K562 (cell line): ENCODE results near the gene RAD51D. TPM values are rescaled to one million over a fixed set of nuclear protein-coding genes. Genes with fewer than 3 reads are reported as not detected.

Experiments used
- ADNP ChIP-seq: fragments of 200-800 bp; sonication (Bioruptor generic); IDR thresholded peaks from 2 replicates; pipeline ENCODE4 v1.6.1; 2016; ENCODE audit warnings: missing genetic modification characterization, missing compliant biosample characterization
- AFF4 ChIP-seq: sonication (generic); formaldehyde crosslinking; IDR thresholded peaks from 2 replicates; pipeline ENCODE4 v1.8.0; 2023; ENCODE audit warnings: mild to moderate bottlenecking, missing genetic modification reagents
- COPS2 ChIP-seq: fragments of 450-650 bp; conservative IDR thresholded peaks from 2 replicates; pipeline ENCODE4 v1.6.1; 2016; ENCODE audit warnings: mild to moderate bottlenecking, moderate library complexity
- CREBBP ChIP-seq: IDR thresholded peaks from one replicate; pipeline ENCODE4 v1.6.1; 2012; ENCODE audit warnings: low read depth, mild to moderate bottlenecking, control low read depth, inconsistent platforms, low read length
- DLX4 ChIP-seq: fragments of 250-450 bp; sonication (Bioruptor Pico); IDR thresholded peaks from 2 replicates; pipeline ENCODE4 v1.6.1; 2021; ENCODE audit warnings: mild to moderate bottlenecking
- HDAC3 ChIP-seq: fragments of 450-650 bp; IDR thresholded peaks from 2 replicates; pipeline ENCODE4 v1.6.1; 2018; ENCODE audit warnings: borderline replicate concordance, mild to moderate bottlenecking, moderate library complexity; ENCODE audit not compliant: partially characterized antibody
- HMBOX1 ChIP-seq: sonication (generic); IDR thresholded peaks from 2 replicates; pipeline ENCODE4 v1.6.1; 2016
- MAFG ChIP-seq: fragments of 450-650 bp; conservative IDR thresholded peaks from 2 replicates; pipeline ENCODE4 v1.6.1; 2016; ENCODE audit warnings: missing genetic modification characterization, missing compliant biosample characterization
- MNT ChIP-seq, 2 experiments: fragments of 450-650 bp; conservative IDR thresholded peaks; 2 replicates each; pipeline ENCODE4 v1.6.1; 2017; ENCODE audit warnings: mild to moderate bottlenecking in 2 of 2, moderate library complexity in 2 of 2
- NCOA2 ChIP-seq, 2 experiments: fragments of 450-650 bp; IDR thresholded peaks; 2 replicates each; pipeline ENCODE4 v1.6.1; 2018; ENCODE audit warnings: mild to moderate bottlenecking in 2 of 2, moderate library complexity in 1 of 2; ENCODE audit not compliant: partially characterized antibody in 2 of 2
- SMAD2 ChIP-seq: fragments of 150-350 bp; IDR thresholded peaks from 2 replicates; pipeline ENCODE4 v1.6.1; 2014; ENCODE audit warnings: low read depth, mild to moderate bottlenecking, low read length
- SNIP1 ChIP-seq: fragments of 450-650 bp; IDR thresholded peaks from 2 replicates; pipeline ENCODE4 v1.7.1; 2017; ENCODE audit warnings: low read depth, mild to moderate bottlenecking
- SRSF7 ChIP-seq: fragments of 200-400 bp; formaldehyde crosslinking; optimal IDR thresholded peaks from 2 replicates; pipeline ENCODE3; 2017; ENCODE audit warnings: mild to moderate bottlenecking, low read depth, low read length
- TAL1 ChIP-seq: fragments of 450-650 bp; IDR thresholded peaks from 2 replicates; pipeline ENCODE4 v1.6.1; 2016; ENCODE audit warnings: mild to moderate bottlenecking
- TCF7L2 ChIP-seq: fragments of 150-350 bp; IDR thresholded peaks from 2 replicates; pipeline ENCODE4 v1.6.1; 2016; ENCODE audit warnings: low read depth, mild to moderate bottlenecking, low read length, moderate library complexity
- TGIF2 ChIP-seq: sonication (generic); formaldehyde crosslinking; IDR thresholded peaks from 2 replicates; pipeline ENCODE4 v1.8.1; 2022; ENCODE audit warnings: mild to moderate bottlenecking, missing genetic modification reagents, moderate library complexity
- TRIM28 ChIP-seq: fragments of 450-650 bp; IDR thresholded peaks from 2 replicates; pipeline ENCODE4 v1.6.1; 2017
- ZEB2 ChIP-seq: fragments of 450-650 bp; IDR thresholded peaks from 2 replicates; pipeline ENCODE4 v1.6.1; 2016
- ZKSCAN8 ChIP-seq: fragments of 200-800 bp; sonication (Bioruptor generic); IDR thresholded peaks from 2 replicates; pipeline ENCODE4 v1.6.1; 2016; ENCODE audit warnings: missing genetic modification characterization, missing compliant biosample characterization
- ZNF324 ChIP-seq: fragments of 250-450 bp; sonication (Bioruptor Pico); IDR thresholded peaks from 2 replicates; pipeline ENCODE4 v1.4.0; 2020; ENCODE audit warnings: mild to moderate bottlenecking
- ZNF408 ChIP-seq: fragments of 250-450 bp; sonication (Bioruptor Pico); IDR thresholded peaks from 2 replicates; pipeline ENCODE4 v1.4.0; 2020; ENCODE audit warnings: low read depth, mild to moderate bottlenecking, moderate library complexity
- ZNF561 ChIP-seq: fragments of 450-650 bp; formaldehyde crosslinking; conservative IDR thresholded peaks from 2 replicates; pipeline ENCODE4 v1.4.0; 2020; ENCODE audit warnings: mild to moderate bottlenecking, moderate library complexity
- ZNF707 ChIP-seq: fragments of 250-450 bp; sonication (Bioruptor Pico); conservative IDR thresholded peaks from 2 replicates; pipeline ENCODE4 v1.8.0; 2022; ENCODE audit warnings: inconsistent platforms, mild to moderate bottlenecking, moderate library complexity
- ZNF830 ChIP-seq: fragments of 250-450 bp; sonication (Bioruptor Pico); IDR thresholded peaks from 2 replicates; pipeline ENCODE4 v1.5.0; 2021; ENCODE audit warnings: mild to moderate bottlenecking
- polyA plus RNA-seq, 8 experiments: library from polyadenylated mRNA; depleted of rRNA in 4 of 8; stranded (reverse) in 5 of 8; unstranded in 3 of 8; fragments of >200 nt; fragmentation: Nextera tagmentation in 2 of 8; fragmentation: Illumina TruSeq in 1 of 8; extraction: Ambion mirVana in 2 of 8; extraction: Trizol in 1 of 8; gene quantifications; 2 replicates each; pipeline versions ENCODE4 v1.2.1 to v1.2.3, GENCODE V29; 2011 to 2014; ENCODE audit warnings: inconsistent platforms in 1 of 8, missing spikeins in 1 of 8
- total RNA-seq, 7 experiments: library from RNA; depleted of rRNA in 6 of 7; stranded (reverse); fragments of >200 nt in 6 of 7; fragmentation: Illumina TruSeq in 2 of 7; extraction: Trizol in 2 of 7; gene quantifications; 2 replicates each; pipeline versions ENCODE4 v1.2.1 to v1.2.3, GENCODE V29; 2011 to 2021; ENCODE audit warnings: low replicate concordance in 1 of 7

Gene RAD51D
- total and polyA plus RNA-seq, 9 of the 15 experiments (the other 6 are each of a cell fraction or from before 2014, with no cell fraction given): 2.2 to 16.9 (median 8.7) TPM

GRCh38 chr17:35141681-35142466 lies 22.2 kb upstream of the RAD51D start, which contains the start of gene NLE1 (continued):
- TF ChIP-seq HDAC3: no peak
- TF ChIP-seq ZNF408: no peak
- no peak for TF ChIP-seq TGIF2 (CRISPR knock-in tag)
- no peak for TF ChIP-seq DLX4 (CRISPR knock-in tag)
- no peak for TF ChIP-seq HMBOX1
- no peak for TF ChIP-seq TCF7L2
- no peak; the same call in 1 of the 2 replicates for TF ChIP-seq TRIM28
- no peak for TF ChIP-seq ZNF324 (CRISPR knock-in tag)
- TF ChIP-seq CREBBP: no peak
- 0 out of 2 replicates have a peak, but pooled peaks have one; percentile 44 for TF ChIP-seq ZEB2
- TF ChIP-seq TAL1: no peak
- peak; percentile 99 to 100 for TF ChIP-seq MNT (conservative IDR thresholded peaks at IDR 0.05)
- no peak for TF ChIP-seq ZKSCAN8 (CRISPR knock-in tag)
- TF ChIP-seq SMAD2: no peak
- no peak for TF ChIP-seq NCOA2 (IDR thresholded peaks at IDR 0.05; ENCODE audit: partially characterized antibody in 2 of 2)
- no peak for TF ChIP-seq ZNF561
- TF ChIP-seq ZNF707 (CRISPR knock-in tag): no peak
- TF ChIP-seq SNIP1: peak; percentile 92
- no peak for TF ChIP-seq SRSF7
- no peak for TF ChIP-seq ZNF830 (CRISPR knock-in tag)
- TF ChIP-seq MAFG (tag): no peak
- TF ChIP-seq COPS2: no peak
- no peak for TF ChIP-seq AFF4 (CRISPR knock-in tag)
- no peak for TF ChIP-seq ADNP (tag)
